GM21423 (cell line): ENCODE results near the gene FAM13A.
"Not testable (repeated sequence)": the region's sequence is repeated elsewhere in the genome, so short reads cannot be mapped to it uniquely, and the experiment has no call there.

ENCODE experiments used
- ATAC-seq: cut with Tn5 transposase; IDR thresholded peaks from one replicate; pipeline ENCODE4 v1.9.1; 2021; ENCODE audit warnings: mild to moderate bottlenecking, moderate library complexity; ENCODE audit not compliant: unreplicated experiment

Gene FAM13A

GRCh38 chr4:89044147-89044900 is 12.7 kb downstream of the FAM13A start:
- no peak for ATAC-seq

- ATAC-seq = no peak
Observed at GRCh38 chr4:89042055-89042454, 14.9 kb downstream of the FAM13A start.

- ATAC-seq = no peak
Observed at GRCh38 chr4:89039730-89040338, 17.2 kb downstream of the FAM13A start.

GRCh38 chr4:89036535-89036934 is 20.4 kb downstream of the FAM13A start:
- ATAC-seq = no peak

GRCh38 chr4:89031272-89031671 is 25.7 kb downstream of the FAM13A start:
- ATAC-seq = no peak

- no peak for ATAC-seq
Observed at GRCh38 chr4:89029591-89029990, 27.4 kb downstream of the FAM13A start.

- no peak for ATAC-seq
Observed at GRCh38 chr4:89026542-89026941, 30.4 kb downstream of the FAM13A start.

- peak; percentile 97 for ATAC-seq
Observed at GRCh38 chr4:89024051-89024675, 32.8 kb downstream of the FAM13A start.

- no peak for ATAC-seq
Observed at GRCh38 chr4:89023140-89023539, 33.8 kb downstream of the FAM13A start.

- ATAC-seq = no peak
Observed at GRCh38 chr4:89022426-89023128, 34.4 kb downstream of the FAM13A start.

GRCh38 chr4:89021684-89022083 is 35.3 kb downstream of the FAM13A start:
- ATAC-seq = no peak

GRCh38 chr4:89021062-89021461 is 35.9 kb downstream of the FAM13A start:
- ATAC-seq = no peak

- not testable (repeated sequence) for ATAC-seq
Observed at GRCh38 chr4:89014897-89015296, 42.1 kb downstream of the FAM13A start.

GRCh38 chr4:89009761-89010369 is 47.1 kb downstream of the FAM13A start:
- no peak for ATAC-seq

- ATAC-seq = peak; percentile 66
Observed at GRCh38 chr4:89009115-89009514, 47.9 kb downstream of the FAM13A start.

- no peak for ATAC-seq
Observed at GRCh38 chr4:89008166-89008565, 48.8 kb downstream of the FAM13A start.

- ATAC-seq = no peak
Observed at GRCh38 chr4:89007338-89007939, 49.5 kb downstream of the FAM13A start.

GRCh38 chr4:89006307-89006706 is 50.7 kb downstream of the FAM13A start:
- ATAC-seq = no peak

GRCh38 chr4:89005066-89005465 is 51.9 kb downstream of the FAM13A start:
- not testable (repeated sequence) for ATAC-seq

GRCh38 chr4:89001647-89002445 is 55.1 kb downstream of the FAM13A start:
- no peak for ATAC-seq
